Mononuclear cell (primary cell): ENCODE measurements around the gene ADAM30. TPM values are rescaled to one million over a fixed set of nuclear protein-coding genes. Genes with fewer than 3 reads are reported as not detected.

Experiments
- H3K27me3 ChIP-seq: 2 replicates; pipeline ENCODE4 v1.6.0; 2011; ENCODE audit warnings: low read length, control low read depth; ENCODE audit not compliant: insufficient read depth
- H3K4me1 ChIP-seq: 2 replicates; pipeline ENCODE4 v1.5.1; 2011; ENCODE audit warnings: mild to moderate bottlenecking, low read length, control low read depth; ENCODE audit not compliant: insufficient read depth
- H3K4me3 ChIP-seq: 2 replicates; pipeline ENCODE4 v1.5.1; 2011; ENCODE audit warnings: mild to moderate bottlenecking, low read length, moderate library complexity
- H3K9me3 ChIP-seq: 2 replicates; pipeline ENCODE4 v1.5.1; 2011; ENCODE audit warnings: low read depth, mild to moderate bottlenecking, control low read depth, low read length
- total RNA-seq: library from RNA; depleted of rRNA; stranded (reverse); fragments of >200 nt; gene quantifications from one replicate; pipeline ENCODE4 v1.2.3, GENCODE V29; 2012

The ADAM30 gene
- total RNA-seq, 1 donor = not detected

DNA sequence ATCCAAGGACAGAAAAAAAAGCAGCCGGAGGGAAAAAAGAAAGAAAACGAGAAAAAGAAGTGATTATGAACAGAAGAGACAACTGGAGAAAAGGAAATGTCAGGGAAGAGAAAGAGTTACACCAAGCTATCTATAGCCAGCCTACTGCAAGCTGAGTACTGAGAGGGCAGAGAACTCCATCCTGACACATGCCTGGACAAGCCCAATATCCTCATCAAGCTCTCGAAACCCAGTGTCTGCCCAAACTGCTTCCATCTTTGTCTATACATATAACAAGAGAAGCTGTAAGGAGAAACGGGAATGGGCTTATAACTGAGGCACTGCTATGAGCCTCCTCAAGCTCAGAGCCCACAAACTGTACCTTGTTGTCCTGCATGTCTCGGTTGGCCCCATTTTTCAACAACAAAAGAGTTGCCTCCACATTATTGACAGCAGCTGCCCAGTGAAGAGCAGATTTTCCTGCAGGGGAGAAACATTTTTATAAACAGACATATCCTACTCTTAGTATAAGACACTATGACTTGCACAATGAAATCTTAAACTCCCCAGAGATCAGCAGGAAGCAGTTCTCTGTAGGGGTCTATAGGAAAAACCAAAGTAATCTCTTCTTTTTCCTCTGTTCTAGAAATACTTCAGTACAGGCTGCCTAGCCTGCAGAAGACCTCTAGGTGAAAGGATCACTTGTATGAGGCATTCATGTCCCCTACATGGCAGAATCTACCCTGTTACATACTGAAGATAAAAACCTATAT lies 21.2 kb upstream of the ADAM30 start:
- no peak overlapping the region for H3K4me3 ChIP-seq
- H3K4me1 ChIP-seq = no peaks in the 10 kb centered on the region
- H3K9me3 ChIP-seq = no peaks in the 10 kb centered on the region
- no peaks in the 10 kb centered on the region for H3K27me3 ChIP-seq

- Histone ChIP-seq H3K4me1 (no peaks in the 10 kb centered on the region), H3K9me3 (no peaks in the 10 kb centered on the region), H3K27me3 (no peaks in the 10 kb centered on the region), H3K4me3 (no peak overlapping the region)
Measured at GRCh38 chr1:119915517-119915916, 19.2 kb upstream of the ADAM30 start.

GRCh38 chr1:119914071-119914470 lies 17.8 kb upstream of the ADAM30 start:
- no peaks in the 10 kb centered on the region for H3K27me3 ChIP-seq
- H3K4me3 ChIP-seq = no peak overlapping the region
- H3K4me1 ChIP-seq = no peaks in the 10 kb centered on the region
- H3K9me3 ChIP-seq = no peaks in the 10 kb centered on the region

DNA sequence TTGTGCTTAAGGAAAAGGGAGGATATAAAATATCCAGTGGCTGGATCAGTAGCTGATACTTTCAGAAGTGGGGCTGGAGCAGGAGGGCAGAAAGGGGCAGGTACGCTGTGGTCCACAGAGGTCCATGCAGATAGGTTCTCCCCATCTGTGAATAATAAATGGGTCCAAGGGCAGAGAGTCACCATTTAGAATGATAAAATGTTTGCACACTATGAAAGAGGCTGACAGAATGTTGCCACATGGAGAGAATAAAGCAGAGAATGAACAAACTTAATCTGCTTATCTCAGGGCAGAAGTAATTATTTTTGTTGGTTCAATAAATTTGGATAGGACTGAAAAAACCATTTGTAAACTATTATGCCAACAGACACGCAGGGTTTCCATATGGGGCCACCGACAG lies 16.6 kb upstream of the ADAM30 start:
- no peaks in the 10 kb centered on the region for H3K27me3 ChIP-seq
- no peak overlapping the region for H3K4me3 ChIP-seq
- no peaks in the 10 kb centered on the region for H3K4me1 ChIP-seq
- no peaks in the 10 kb centered on the region for H3K9me3 ChIP-seq

- H3K27me3 ChIP-seq = no peaks in the 10 kb centered on the region
- no peak overlapping the region for H3K4me3 ChIP-seq
- H3K4me1 ChIP-seq = no peaks in the 10 kb centered on the region
- H3K9me3 ChIP-seq = no peaks in the 10 kb centered on the region
Measured at GRCh38 chr1:119911775-119912174, 15.5 kb upstream of the ADAM30 start.

GRCh38 chr1:119910618-119911017 lies 14.3 kb upstream of the ADAM30 start:
- H3K27me3 ChIP-seq = no peaks in the 10 kb centered on the region

DNA sequence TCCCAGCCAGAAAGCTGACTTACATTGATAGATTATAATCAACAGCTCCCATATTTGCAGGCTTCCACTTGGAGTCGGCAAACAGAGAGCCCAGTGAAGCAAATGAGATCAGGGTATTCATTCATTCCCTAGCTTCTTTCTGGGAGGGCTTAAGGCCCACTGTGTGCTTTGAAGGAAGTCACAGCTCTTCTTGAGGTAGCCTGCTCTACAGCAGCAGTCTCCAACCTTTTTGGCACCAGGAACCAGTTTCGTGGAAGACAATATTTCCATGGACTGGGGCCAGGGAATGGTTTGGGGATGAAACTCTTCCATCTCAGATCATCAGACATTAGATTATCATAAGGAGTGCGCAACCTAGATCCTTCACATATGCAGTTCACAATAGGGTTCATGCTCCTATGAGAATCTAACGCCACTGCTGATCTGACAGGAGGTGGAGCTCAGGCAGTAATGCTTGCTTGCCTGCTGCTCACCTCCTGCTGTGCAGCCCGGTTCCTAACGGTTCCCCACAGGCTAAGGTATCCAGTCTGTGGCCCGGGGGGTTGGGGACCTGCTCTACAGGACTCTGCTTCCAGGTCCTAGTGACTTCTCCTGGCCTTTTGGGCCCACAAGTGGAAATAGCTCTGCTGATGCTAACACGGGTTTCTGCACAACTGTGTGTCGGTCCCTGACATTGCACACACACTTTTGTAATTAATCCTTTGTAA lies 13.7 kb upstream of the ADAM30 start:
- Histone ChIP-seq H3K4me1 (no peaks in the 10 kb centered on the region), H3K4me3 (no peak overlapping the region), H3K9me3 (peaks cover 2% of the 10 kb centered on the region), H3K27me3 (no peaks in the 10 kb centered on the region)

More at GRCh38 chr1:119910618-119911017, 14.3 kb upstream of the ADAM30 start:
- Histone ChIP-seq H3K4me1 (no peaks in the 10 kb centered on the region), H3K4me3 (no peak overlapping the region), H3K9me3 (no peaks in the 10 kb centered on the region)

GRCh38 chr1:119908661-119909060 lies 12.3 kb upstream of the ADAM30 start:
- Histone ChIP-seq H3K27me3 (no peaks in the 10 kb centered on the region), H3K4me1 (no peaks in the 10 kb centered on the region), H3K9me3 (peaks cover 8% of the 10 kb centered on the region), H3K4me3 (no peak overlapping the region)

GRCh38 chr1:119906927-119907652 lies 10.8 kb upstream of the ADAM30 start:
- H3K27me3 ChIP-seq = no peaks in the 10 kb centered on the region
- H3K4me1 ChIP-seq = no peaks in the 10 kb centered on the region
- no peak overlapping the region for H3K4me3 ChIP-seq
- peaks cover 8% of the 10 kb centered on the region for H3K9me3 ChIP-seq

- Histone ChIP-seq H3K9me3 (peaks cover 8% of the 10 kb centered on the region), H3K4me3 (no peak overlapping the region), H3K27me3 (no peaks in the 10 kb centered on the region), H3K4me1 (no peaks in the 10 kb centered on the region)
Measured at GRCh38 chr1:119903443-119903835, 7.1 kb upstream of the ADAM30 start.

- Histone ChIP-seq H3K27me3 (no peaks in the 10 kb centered on the region), H3K4me1 (no peaks in the 10 kb centered on the region), H3K9me3 (peaks cover 8% of the 10 kb centered on the region), H3K4me3 (no peak overlapping the region)
Measured at GRCh38 chr1:119902775-119903442, 6.6 kb upstream of the ADAM30 start.

DNA sequence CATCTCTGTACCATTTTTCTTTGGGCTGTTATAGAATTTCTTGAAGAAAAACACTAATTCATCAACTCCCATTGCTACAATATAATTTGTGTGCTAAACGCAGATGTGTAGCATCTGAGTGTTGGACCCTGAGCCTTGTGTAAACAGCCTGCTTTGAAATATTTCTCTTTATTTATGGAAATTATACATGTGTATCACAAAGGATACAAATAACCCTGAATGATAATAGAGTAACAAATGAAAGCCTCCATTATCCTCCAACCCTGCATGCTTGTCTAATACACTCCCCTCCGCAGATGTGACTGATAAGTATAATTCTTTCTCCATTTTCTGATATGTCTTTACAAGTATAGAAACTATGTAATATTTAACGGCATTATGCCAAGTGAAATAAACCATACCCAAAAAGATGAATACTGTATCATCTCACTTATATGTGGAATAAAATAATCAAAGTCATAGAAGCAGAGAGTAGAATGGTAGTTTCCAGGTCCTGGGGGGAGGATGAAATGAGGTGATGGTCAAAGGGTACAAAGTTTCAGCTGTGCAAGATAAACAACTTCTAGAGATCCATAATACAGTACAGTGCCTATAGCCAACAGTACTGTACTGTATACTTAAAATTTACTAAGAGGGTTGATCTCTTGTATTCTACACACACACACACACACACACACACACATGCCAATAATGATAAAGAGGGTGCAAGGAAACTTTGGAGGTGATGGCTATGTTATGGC lies 2.8 kb upstream of the ADAM30 start:
- Histone ChIP-seq H3K4me1 (no peaks in the 10 kb centered on the region), H3K4me3 (no peak overlapping the region), H3K27me3 (no peaks in the 10 kb centered on the region), H3K9me3 (no peaks in the 10 kb centered on the region)

GRCh38 chr1:119898530-119898929 lies 2.2 kb upstream of the ADAM30 start:
- no peak overlapping the region for H3K4me3 ChIP-seq
- no peaks in the 10 kb centered on the region for H3K4me1 ChIP-seq
- no peaks in the 10 kb centered on the region for H3K27me3 ChIP-seq
- no peaks in the 10 kb centered on the region for H3K9me3 ChIP-seq

GRCh38 chr1:119895102-119895501 lies 1.2 kb downstream of the ADAM30 start:
- Histone ChIP-seq H3K9me3 (no peaks in the 10 kb centered on the region), H3K4me1 (no peaks in the 10 kb centered on the region), H3K27me3 (no peaks in the 10 kb centered on the region), H3K4me3 (no peak overlapping the region)
